GM18499 (cell line): ENCODE measurements around the gene ZNF462.
A peak's percentile ranks its signal among the peaks of the same experiment; 100 is the strongest.

Experiments
- ATAC-seq: cut with Tn5 transposase; IDR thresholded peaks from one replicate; pipeline ENCODE4 v1.9.1; 2021; ENCODE audit warnings: moderate number of reproducible peaks; ENCODE audit not compliant: insufficient read depth, unreplicated experiment

Gene ZNF462

DNA sequence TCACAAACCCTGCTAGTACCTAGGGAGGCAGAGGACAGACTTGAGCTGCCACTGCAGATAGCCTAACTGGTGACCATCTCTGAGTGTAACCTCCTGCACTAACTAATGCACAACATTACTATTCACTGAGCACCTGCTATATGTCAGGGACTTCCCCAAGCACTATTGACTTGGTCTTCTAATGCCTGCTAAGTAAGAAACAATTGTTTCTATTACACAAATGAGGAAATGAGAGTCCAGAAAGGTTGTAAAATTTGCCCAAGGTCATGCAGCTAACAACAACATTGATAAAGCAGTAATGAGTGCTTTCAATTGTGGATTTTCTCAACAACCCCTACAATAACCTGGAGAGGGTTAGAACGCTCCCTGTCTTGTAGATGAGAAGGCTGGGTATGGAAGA is 183.7 kb downstream of the ZNF462 start:
- ATAC-seq = peak; percentile 95

DNA sequence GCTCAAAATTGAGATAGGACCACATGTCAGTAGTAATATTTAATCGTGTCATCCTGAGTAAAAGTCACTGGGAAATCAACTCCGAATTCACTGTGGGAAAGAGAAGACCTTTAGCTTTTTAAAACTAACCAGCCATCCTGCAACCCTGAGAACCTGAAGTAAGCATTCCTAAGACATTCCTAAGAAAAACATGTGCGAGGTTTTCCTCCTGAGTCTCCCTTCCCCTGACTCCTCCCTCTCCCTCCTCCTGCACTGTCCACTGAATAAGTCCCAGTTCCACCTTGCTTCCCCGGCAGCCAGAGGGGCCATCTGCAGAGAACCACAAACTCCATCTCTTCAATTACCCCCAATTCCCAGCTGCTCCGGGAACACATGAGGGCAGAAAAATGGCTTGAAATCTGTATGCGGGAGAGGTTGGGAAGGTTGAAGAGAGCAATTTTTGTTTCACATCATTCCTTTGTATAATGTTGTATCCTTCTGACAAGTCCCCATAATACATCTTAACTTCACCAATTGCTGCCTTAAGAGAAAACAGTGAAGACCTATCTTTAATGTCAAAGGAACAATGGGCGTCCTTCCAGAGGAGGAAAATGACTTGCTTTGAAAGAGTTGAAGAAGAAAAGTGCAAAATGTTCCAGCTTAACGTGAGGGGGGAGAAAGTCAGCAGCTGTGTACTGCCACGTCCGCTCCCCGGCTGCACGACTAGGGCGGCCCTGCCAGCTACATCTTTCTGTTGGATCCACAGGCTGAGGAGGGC is 186.3 kb downstream of the ZNF462 start:
- ATAC-seq = no peak

- no peak for ATAC-seq
These were observed 186.8 kb downstream of the ZNF462 start for GRCh38 chr9:107049803-107050184.

DNA sequence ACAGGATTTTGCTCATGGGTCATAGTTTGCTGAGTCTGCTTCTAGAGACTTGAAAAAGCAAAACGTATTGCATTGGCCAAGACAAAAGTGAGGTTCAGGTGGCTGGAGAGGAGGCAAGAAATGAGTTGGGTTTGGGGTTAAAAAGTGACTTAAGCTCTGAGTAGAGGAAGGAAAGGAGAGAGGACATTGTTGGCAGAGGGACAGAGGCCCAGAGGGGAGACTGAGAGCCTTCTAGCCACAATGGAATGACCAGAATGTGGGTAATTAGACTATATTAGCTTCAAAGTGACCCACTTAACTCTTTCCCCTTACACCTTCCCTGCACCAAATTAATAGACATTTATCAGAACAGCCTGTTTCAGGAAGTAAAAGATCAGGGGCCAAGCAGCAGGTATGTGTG is 188.4 kb downstream of the ZNF462 start:
- ATAC-seq = no peak

DNA sequence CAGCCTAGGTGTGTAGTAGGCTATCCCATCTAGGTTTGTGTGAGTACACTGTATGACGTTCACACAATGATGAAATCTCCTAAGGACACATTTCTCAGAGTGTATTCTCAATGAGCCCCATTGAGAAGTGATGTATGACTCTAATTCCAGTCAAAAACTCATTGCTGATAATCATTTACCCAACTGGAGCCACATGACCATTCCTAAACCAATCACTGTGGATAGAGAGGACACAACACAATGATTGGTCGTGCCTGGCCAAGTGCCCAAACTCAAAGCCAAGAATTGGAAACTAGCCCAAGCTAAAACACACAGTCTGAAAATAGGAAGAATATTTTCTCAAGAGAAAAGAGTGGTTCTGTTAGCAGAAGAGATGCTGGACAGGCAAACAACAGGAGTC is 191.2 kb downstream of the ZNF462 start:
- no peak for ATAC-seq

GRCh38 chr9:107059220-107059619 is 196.3 kb downstream of the ZNF462 start:
- ATAC-seq = no peak

GRCh38 chr9:107060062-107060461 is 197.1 kb downstream of the ZNF462 start:
- ATAC-seq = no peak
